Panc1 (cell line): ENCODE data around the gene CIC. TPM values are rescaled to one million over a fixed set of nuclear protein-coding genes. Genes with fewer than 3 reads are reported as not detected.

Experiments
- ATAC-seq: fragments of 200-7000 bp; cut with Tn5 transposase; 2 replicates; pipeline ENCODE4 v1.9.1; 2020; ENCODE audit warnings: mild to moderate bottlenecking, moderate library complexity
- BruUV-seq: library from RNA; stranded (reverse); fragments of 400-500 nt; replicated peaks from 2 replicates; lab custom pipeline; 2021; lab: Mats Ljungman, UMichigan
- CTCF ChIA-PET: fragments of 300-600 bp; sonication (Branson Sonifier 250); formaldehyde crosslinking; loops from one replicate; lab custom pipeline; 2022; ENCODE audit warnings: antibody characterized with exemption; lab: Charles Lee
- POLR2A ChIA-PET: fragments of 300-600 bp; sonication (Branson Sonifier 250); formaldehyde crosslinking; loops from one replicate; lab custom pipeline; 2022; ENCODE audit warnings: antibody characterized with exemption; lab: Charles Lee
- DNase-seq: peaks from one replicate; pipeline ENCODE4 v3.0.0-alpha.2; 2010; ENCODE audit warnings: low read depth, low spot score
- H3K27ac ChIP-seq: 2 replicates; pipeline ENCODE4 v1.5.1; 2011; ENCODE audit warnings: mild to moderate bottlenecking, low read length, inconsistent platforms
- H3K27me3 ChIP-seq: fragments of 200-500 bp; sonication (Bioruptor generic); 2 replicates; pipeline ENCODE4 v1.6.0; 2014; ENCODE audit warnings: low read length, inconsistent platforms; ENCODE audit not compliant: control insufficient read depth, insufficient read depth
- H3K36me3 ChIP-seq: fragments of 200-500 bp; sonication (Bioruptor generic); 2 replicates; pipeline ENCODE4 v1.5.1; 2014; ENCODE audit warnings: inconsistent platforms, mild to moderate bottlenecking, low read length, moderate library complexity; ENCODE audit not compliant: control insufficient read depth, insufficient read depth
- H3K4me1 ChIP-seq: 2 replicates; pipeline ENCODE4 v1.5.1; 2011; ENCODE audit warnings: inconsistent platforms, mild to moderate bottlenecking, low read length, moderate library complexity; ENCODE audit not compliant: control insufficient read depth, insufficient read depth
- H3K4me3 ChIP-seq, 2 experiments: 2 replicates each; pipeline ENCODE4 v1.5.1; 2011 to 2012; ENCODE audit warnings: low read depth in 2 of 2, low read length in 2 of 2, mild to moderate bottlenecking in 2 of 2, inconsistent platforms in 1 of 2, moderate library complexity in 1 of 2
- H3K9me3 ChIP-seq: fragments of 200-500 bp; sonication (Bioruptor generic); 2 replicates; pipeline ENCODE4 v1.5.1; 2014; ENCODE audit warnings: low read depth, mild to moderate bottlenecking, inconsistent platforms, low read length, moderate library complexity; ENCODE audit not compliant: control insufficient read depth, insufficient read depth
- CTCF ChIP-seq: fragments of 450-650 bp; IDR thresholded peaks from 2 replicates; pipeline ENCODE4 v1.5.1; 2017; ENCODE audit warnings: mild to moderate bottlenecking
- POLR2AphosphoS5 ChIP-seq: IDR thresholded peaks from 2 replicates; pipeline ENCODE4 v1.6.1; 2012; ENCODE audit warnings: mild to moderate bottlenecking, low read depth, low read length, moderate library complexity
- SIN3A ChIP-seq: IDR thresholded peaks from 2 replicates; pipeline ENCODE4 v1.6.1; 2012; ENCODE audit warnings: low read depth, mild to moderate bottlenecking, low read length, moderate library complexity, borderline replicate concordance; ENCODE audit not compliant: insufficient read depth
- TCF7L2 ChIP-seq: IDR thresholded peaks from 2 replicates; pipeline ENCODE4 v1.6.1; 2011; ENCODE audit warnings: mild to moderate bottlenecking, low read depth, low read length, inconsistent platforms
- in situ Hi-C: cut with HindIII; loops from 2 replicates; pipeline ENCODE4 v1.10.0; 2016; ENCODE audit warnings: low sequenced_read_pairs, low pct_unique_long_range_greater_than_20kb
- intact Hi-C: fragments of 100-400 bp; cut with micrococcal nuclease; formaldehyde crosslinking; loops from one replicate; pipeline ENCODE4 v1.10.0; 2022; ENCODE audit not compliant: unreplicated experiment
- total RNA-seq: library from RNA; stranded (reverse); gene quantifications from one replicate; pipeline ENCODE4 v1.2.1, GENCODE V29; 2021; ENCODE audit not compliant: unreplicated experiment
- TF ChIP-seq, protein P1 (sequence below), 2 experiments: IDR thresholded peaks; 2 replicates each; pipeline ENCODE4 v1.6.1; 2011 to 2012; ENCODE audit warnings: low read depth in 2 of 2, control low read depth in 1 of 2, low read length in 1 of 2, mild to moderate bottlenecking in 1 of 2, moderate library complexity in 1 of 2; ENCODE audit not compliant: insufficient read depth in 1 of 2

Gene CIC
- total RNA-seq, 1 experiment from 2014 or later: 67.4 TPM

- H3K9me3 ChIP-seq: no peaks in the 10 kb centered on the region
- BruUV-seq: no TSS peak
- in situ Hi-C loops (no loop called here), intact Hi-C loops (no loop called here)
- ChIA-PET POLR2A (no interaction called here), CTCF (no interaction called here)
- TF ChIP-seq POLR2AphosphoS5: no peak
- TF ChIP-seq, protein P1, sequence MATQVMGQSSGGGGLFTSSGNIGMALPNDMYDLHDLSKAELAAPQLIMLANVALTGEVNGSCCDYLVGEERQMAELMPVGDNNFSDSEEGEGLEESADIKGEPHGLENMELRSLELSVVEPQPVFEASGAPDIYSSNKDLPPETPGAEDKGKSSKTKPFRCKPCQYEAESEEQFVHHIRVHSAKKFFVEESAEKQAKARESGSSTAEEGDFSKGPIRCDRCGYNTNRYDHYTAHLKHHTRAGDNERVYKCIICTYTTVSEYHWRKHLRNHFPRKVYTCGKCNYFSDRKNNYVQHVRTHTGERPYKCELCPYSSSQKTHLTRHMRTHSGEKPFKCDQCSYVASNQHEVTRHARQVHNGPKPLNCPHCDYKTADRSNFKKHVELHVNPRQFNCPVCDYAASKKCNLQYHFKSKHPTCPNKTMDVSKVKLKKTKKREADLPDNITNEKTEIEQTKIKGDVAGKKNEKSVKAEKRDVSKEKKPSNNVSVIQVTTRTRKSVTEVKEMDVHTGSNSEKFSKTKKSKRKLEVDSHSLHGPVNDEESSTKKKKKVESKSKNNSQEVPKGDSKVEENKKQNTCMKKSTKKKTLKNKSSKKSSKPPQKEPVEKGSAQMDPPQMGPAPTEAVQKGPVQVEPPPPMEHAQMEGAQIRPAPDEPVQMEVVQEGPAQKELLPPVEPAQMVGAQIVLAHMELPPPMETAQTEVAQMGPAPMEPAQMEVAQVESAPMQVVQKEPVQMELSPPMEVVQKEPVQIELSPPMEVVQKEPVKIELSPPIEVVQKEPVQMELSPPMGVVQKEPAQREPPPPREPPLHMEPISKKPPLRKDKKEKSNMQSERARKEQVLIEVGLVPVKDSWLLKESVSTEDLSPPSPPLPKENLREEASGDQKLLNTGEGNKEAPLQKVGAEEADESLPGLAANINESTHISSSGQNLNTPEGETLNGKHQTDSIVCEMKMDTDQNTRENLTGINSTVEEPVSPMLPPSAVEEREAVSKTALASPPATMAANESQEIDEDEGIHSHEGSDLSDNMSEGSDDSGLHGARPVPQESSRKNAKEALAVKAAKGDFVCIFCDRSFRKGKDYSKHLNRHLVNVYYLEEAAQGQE (IDR thresholded peaks at IDR 0.05; ENCODE audit: insufficient read depth in 1 of 2, low read depth in 2 of 2, low read length in 1 of 2): no peak
- peak overlapping the region; percentile 36 to 57; a peak in 3 of 4 replicates for H3K4me3 ChIP-seq
- H3K4me1 ChIP-seq: no peaks in the 10 kb centered on the region; the same call in 1 of the 2 replicates
- ATAC-seq (no peak), DNase-seq (no peak)
- no peaks in the 10 kb centered on the region; the same call in 1 of the 2 replicates for H3K36me3 ChIP-seq
- no peak overlapping the region for H3K27ac ChIP-seq
- H3K27me3 ChIP-seq: no peaks in the 10 kb centered on the region
Measured at GRCh38 chr19:42323852-42324654, 55.0 kb downstream of the CIC start.

GRCh38 chr19:42324655-42325307 is 55.7 kb downstream of the CIC start:
- Histone ChIP-seq H3K27me3 (no peaks in the 10 kb centered on the region), H3K9me3 (no peaks in the 10 kb centered on the region), H3K4me3 (peak overlapping the region; percentile 36 to 57), H3K36me3 (no peaks in the 10 kb centered on the region; the same call in 1 of the 2 replicates), H3K27ac (peak overlapping the region; percentile 59; the same call in 1 of the 2 replicates), H3K4me1 (no peaks in the 10 kb centered on the region; the same call in 1 of the 2 replicates)
- intact Hi-C loops: no loop called here
- ChIA-PET POLR2A (no interaction called here), CTCF (no interaction called here)
- ATAC-seq (no peak), DNase-seq (no peak)
- TF ChIP-seq CTCF (no peak), POLR2AphosphoS5 (no peak), TCF7L2 (no peak), SIN3A (no peak)
- TF ChIP-seq, protein P1 (IDR thresholded peaks at IDR 0.05; ENCODE audit: insufficient read depth in 1 of 2, low read depth in 2 of 2, low read length in 1 of 2): no peak
- no TSS peak for BruUV-seq
- in situ Hi-C loops: no loop called here
